GM23338 (cell line): ENCODE measurements around the gene ANAPC5.

Experiments used
- EZH2phosphoT487 ChIP-seq: fragments of 200-600 bp; sonication (generic); IDR thresholded peaks from one replicate; pipeline ENCODE4 v1.8.1; 2018; ENCODE audit warnings: antibody characterized with exemption; ENCODE audit not compliant: unreplicated experiment
- ZNF331 ChIP-seq: fragments of 250-450 bp; sonication (Bioruptor Pico); IDR thresholded peaks from 2 replicates; pipeline ENCODE4 v1.5.0; 2020; ENCODE audit warnings: low read depth, mild to moderate bottlenecking, moderate library complexity
- TF ChIP-seq, protein P1 (sequence below), 2 experiments: fragments of 200-600 bp in 1 of 2; sonication (generic) in 1 of 2; conservative IDR thresholded peaks; 2 replicates each; pipeline versions ENCODE4 v1.5.1 to v1.6.1; 2016 to 2017; ENCODE audit warnings: antibody characterized with exemption in 2 of 2, low read depth in 2 of 2, mild to moderate bottlenecking in 2 of 2, moderate library complexity in 1 of 2

DNA sequence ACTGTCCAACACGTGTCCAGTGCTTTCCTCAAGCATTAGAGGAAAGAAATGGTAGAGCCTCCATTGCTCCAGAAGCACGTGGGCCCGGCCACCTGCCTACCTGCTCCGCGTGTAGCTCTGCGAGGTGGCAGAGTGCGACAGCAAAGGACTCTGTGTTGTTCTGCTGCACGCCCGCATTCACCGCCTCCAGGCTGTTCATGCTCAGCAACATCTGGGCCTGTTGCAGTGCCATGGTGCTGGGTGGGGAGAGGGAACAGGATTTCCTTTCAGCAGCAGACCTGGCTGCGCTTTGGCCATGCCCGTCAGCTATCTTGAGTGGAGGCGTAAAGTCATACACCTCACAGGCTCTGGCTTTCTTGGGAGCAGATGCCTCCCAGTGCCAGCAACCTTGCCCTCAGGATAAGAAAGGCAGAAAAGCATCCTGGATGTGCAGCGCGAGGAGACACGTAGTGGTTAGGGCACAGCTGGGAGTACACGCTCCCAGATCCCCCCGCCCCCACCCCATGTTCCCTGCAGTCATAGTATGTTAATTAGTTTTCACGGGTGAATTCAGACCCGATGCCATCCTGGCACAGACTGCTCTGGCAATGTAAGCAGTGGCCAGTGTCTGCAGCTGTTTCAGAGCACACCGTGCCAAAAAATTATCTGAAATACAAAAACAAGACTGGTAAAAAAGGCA, 25.1 kb downstream of the ANAPC5 start:
- TF ChIP-seq, protein P1, sequence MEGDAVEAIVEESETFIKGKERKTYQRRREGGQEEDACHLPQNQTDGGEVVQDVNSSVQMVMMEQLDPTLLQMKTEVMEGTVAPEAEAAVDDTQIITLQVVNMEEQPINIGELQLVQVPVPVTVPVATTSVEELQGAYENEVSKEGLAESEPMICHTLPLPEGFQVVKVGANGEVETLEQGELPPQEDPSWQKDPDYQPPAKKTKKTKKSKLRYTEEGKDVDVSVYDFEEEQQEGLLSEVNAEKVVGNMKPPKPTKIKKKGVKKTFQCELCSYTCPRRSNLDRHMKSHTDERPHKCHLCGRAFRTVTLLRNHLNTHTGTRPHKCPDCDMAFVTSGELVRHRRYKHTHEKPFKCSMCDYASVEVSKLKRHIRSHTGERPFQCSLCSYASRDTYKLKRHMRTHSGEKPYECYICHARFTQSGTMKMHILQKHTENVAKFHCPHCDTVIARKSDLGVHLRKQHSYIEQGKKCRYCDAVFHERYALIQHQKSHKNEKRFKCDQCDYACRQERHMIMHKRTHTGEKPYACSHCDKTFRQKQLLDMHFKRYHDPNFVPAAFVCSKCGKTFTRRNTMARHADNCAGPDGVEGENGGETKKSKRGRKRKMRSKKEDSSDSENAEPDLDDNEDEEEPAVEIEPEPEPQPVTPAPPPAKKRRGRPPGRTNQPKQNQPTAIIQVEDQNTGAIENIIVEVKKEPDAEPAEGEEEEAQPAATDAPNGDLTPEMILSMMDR (conservative IDR thresholded peaks at IDR 0.05; ENCODE audit: low read depth in 2 of 2), result no peak
- TF ChIP-seq EZH2phosphoT487, result no peak
- no peak for TF ChIP-seq ZNF331 (CRISPR knock-in tag)
